ENCODE measurements around the gene RUSF1.
"Not testable (repeated sequence)": the region's sequence is repeated elsewhere in the genome, so short reads cannot be mapped to it uniquely, and the experiment has no call there.

RUSF1 gene

GRCh38 chr16:31485571-31485970 lies 22.6 kb downstream of the RUSF1 start:
- peak; percentile 20 for DNase-seq

- DNase-seq, result peak; percentile 45
Measured at GRCh38 chr16:31484491-31485171, 23.6 kb downstream of the RUSF1 start.

DNA sequence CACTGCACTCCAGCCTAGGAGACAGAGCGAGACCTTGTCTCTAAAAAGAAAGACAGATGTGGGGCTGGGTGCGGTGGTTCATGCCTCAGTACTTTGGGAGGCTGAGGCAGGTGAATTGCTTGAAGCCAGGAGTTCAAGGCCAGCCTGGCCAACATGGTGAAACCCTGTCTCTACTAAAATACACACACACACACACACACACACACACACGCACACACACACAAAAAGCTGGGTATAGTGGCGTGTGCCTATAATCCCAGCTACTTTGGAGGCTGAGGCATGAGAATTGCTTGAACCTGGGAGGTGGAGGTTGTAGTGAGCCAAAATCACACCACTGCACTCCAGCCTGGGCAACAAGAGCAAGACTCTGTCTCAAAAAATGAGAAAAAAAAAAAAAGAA lies 24.1 kb downstream of the RUSF1 start:
- DNase-seq, result not testable (repeated sequence)

DNA sequence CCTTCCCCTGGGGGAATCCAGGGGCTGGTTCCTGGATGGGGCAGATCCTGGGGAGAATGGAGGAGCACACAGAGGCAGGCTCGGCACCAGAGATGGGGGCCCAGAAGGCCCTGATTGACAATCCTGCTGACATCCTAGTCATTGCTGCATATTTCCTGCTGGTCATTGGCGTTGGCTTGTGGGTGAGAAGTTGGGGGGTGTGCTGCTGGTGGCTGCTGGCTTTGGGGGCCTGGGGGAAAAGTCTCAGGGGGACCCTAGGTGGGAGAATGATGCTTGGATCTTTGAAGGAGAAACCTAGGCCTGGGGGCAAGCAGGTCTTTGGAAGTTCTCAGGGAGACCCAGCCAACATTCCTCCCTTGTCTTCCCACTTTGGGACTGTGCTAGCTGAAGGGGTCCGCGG lies 25.1 kb downstream of the RUSF1 start, which contains the start of gene SLC5A2:
Gene SLC5A2 (plus strand): TSS at position 43 of the 400 bp plus-strand sequence. CDS start 14 bp downstream, at position 57.
- peak; percentile 21 for DNase-seq

DNA sequence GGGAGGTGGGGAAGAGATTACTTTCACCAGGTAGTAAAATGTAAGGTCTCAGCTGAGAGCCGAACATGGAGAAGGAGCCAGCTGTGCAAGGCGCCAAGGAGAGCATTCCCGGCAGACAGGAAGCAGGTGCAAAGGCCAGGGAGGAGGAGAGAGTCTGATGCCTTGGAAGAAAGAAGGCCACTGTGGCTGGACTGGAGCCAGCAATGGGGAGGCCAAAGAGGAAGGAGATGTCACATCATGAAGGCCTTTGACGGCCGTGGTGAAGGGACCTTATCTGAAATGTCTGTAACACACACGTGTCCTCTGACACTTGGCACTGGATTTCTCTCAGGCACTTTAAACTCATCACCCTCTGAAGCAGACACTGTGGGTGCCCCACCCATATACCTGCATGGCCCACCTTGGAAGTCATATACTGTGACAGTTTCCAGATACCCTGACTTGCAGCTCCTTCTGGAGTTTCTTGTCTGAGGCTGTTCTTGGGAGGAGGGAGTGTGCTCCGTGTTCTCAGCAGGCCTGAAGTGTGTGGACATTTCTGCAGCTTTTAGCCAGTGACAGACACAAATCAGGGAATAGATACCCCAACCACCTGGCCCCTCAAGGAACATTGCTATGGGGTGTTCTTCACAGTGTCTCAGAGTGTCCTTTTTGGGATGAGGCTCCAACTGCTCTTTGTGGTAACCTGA lies 27.2 kb downstream of the RUSF1 start:
- DNase-seq, result peak; percentile 40

DNA sequence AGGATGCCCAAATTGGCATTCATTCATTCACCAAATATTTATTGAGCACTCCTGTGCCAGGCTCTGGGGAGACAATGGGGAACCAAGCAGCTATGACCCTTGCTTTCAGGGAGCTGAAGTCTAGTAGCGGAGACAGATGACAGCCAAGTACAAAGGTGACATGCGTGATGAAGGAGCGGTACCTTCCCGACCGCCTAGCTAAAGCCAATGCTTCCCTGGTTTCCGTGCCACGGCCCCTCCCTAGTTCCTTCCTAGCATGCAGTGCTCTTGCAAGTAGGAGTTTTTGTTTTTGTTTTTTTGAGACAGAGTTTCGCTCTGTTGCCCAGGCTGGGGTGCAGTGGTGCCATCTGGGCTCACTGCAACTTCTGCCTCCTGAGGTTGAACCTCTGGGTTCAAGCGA lies 28.4 kb downstream of the RUSF1 start:
- no peak for DNase-seq

- DNase-seq, result no peak
Measured at GRCh38 chr16:31478956-31479355, 29.2 kb downstream of the RUSF1 start.

DNA sequence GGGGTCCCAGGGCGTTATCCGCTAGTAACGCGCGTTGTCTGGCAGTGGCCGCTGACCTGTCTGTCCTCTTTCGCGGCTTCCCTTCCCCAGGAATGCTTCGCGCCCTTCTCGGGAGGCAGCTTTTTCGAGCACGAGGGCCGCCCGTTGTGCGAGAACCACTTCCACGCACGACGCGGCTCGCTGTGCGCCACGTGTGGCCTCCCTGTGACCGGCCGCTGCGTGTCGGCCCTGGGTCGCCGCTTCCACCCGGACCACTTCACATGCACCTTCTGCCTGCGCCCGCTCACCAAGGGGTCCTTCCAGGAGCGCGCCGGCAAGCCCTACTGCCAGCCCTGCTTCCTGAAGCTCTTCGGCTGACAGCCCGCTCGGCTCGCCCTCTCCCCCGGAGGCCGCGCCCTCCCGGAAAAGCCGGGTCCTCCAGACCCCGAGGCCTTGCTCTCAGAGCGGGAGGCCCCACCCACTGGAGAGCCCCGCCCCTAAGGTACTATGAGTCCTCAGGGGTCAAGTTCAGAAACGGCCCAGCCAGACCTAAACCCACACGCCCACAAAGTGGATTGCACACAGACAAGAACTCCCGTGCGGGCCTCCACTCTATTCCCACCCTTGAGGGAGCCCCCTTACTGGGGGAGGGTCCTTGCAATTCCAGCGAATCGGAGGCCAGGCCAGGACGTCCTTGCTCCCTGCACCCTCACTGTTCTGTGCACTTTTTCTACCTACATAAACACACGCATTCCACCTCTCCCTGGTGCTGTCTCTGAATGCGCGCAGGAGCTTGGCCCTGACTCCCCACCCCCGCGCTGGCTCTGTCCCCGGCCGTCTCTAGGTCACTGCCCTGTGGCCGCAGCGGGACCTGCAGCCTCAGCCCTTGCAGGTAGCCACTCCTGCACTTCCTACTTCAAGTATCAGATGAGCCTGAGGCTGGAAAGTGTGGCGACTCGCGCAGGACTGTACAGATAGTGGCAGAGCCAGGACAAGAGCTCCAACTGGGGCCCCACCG lies 30.7 kb downstream of the RUSF1 start:
- DNase-seq, result no peak

- peak; percentile 80 for DNase-seq
Measured at GRCh38 chr16:31476303-31477219, 31.6 kb downstream of the RUSF1 start.

DNA sequence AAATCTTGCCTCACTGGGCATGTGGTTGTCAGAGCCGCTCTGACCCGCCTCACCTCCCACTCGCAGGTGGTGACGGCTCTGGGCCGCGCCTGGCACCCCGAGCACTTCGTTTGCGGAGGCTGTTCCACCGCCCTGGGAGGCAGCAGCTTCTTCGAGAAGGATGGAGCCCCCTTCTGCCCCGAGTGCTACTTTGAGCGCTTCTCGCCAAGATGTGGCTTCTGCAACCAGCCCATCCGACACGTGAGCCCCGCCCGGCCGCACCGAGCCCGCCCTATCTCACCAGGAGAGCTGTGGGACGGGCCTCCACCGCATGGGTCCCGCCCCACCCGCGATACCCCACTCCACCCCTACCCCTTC lies 32.3 kb downstream of the RUSF1 start:
- no peak for DNase-seq

GRCh38 chr16:31474773-31475738 lies 33.1 kb downstream of the RUSF1 start:
- no peak for DNase-seq

DNA sequence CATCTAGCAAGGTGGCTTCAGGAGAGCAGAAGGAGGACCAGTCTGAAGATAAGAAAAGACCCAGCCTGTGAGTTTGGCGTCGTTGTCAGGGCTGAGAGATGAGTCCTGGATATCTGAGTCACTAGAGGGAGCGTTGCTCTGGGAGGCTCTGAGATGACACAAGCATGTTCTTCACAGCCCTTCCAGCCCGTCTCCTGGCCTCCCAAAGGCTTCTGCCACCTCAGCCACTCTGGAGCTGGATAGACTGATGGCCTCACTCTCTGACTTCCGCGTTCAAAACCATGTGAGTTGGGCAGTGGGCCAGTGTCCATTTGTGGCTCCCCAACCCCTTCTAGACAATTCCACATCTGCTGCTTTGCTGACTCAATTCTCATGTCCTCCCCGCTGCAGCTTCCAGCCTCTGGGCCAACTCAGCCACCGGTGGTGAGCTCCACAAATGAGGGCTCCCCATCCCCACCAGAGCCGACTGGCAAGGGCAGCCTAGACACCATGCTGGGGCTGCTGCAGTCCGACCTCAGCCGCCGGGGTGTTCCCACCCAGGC lies 33.9 kb downstream of the RUSF1 start:
- no peak for DNase-seq

GRCh38 chr16:31473264-31473984 lies 34.8 kb downstream of the RUSF1 start:
- DNase-seq, result no peak

DNA sequence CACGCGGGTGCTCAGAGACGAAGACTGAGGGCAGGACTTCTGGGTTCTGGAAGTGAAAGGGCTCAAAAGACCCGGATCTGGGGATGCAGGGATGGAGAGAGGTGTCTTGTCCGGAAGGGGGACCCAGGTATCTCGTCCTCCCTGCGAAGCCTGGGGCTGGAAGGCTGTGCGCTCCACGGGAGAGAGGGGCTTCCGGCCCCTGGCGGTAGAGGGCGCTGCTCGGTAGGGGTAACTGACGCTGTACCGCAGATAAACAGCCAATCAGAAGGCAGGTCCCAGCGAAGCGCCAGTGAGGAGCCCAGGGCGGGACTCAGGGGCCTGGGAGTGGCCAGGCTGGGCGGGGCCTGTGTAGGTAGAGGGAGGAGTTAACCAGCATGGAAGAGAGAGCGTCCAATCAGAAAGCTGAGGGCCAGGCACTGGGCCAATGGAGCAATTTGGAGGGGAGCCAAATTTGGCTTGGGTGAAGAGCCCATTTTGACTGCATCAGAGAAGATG lies 35.4 kb downstream of the RUSF1 start:
- peak; percentile 91 for DNase-seq

DNA sequence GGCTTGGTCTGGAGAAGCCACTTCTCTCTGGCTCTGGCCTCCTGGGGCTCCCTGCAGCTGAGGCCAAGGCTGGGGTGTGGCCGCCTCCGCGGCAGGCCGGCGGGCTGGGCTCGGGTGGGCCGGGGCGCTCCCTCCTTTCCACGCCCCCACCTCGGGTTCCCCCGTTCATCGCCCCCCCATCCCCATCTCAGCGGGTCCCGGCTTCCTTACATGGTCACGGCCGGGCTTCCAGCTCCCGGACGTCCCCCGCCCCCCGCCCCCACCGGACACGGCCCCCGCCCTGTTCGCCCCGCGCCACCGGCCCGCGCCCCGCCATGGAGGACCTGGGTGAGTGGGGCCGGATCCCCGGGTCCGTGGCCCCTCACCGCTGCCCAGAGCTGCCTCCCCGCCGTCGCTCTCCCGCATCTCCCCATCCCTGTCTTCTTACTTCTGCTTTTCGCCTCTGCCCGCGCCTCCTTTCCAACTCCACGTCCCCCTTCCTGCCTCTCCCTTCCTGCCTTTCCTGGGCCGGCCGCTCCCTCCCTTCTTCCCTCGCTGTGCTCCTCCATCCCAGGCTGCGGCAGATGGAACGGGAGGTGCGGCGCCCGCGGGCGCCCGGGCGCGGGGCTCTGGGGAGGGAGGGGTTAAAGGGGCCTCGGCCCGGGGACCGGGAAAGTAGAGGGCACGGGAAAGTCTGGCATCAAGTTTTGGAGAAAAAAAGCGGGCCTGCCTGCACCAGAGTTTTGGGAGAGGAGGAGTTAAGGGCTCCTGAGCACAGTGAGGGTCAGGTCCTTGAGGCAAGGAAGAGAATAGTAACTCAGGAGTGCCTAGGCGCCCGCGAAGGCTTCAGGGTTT lies 36.1 kb downstream of the RUSF1 start, which contains the start of gene TGFB1I1:
Gene TGFB1I1 (plus strand): TSS at position 278 of the 834 bp plus-strand sequence. CDS start 37 bp downstream, at position 315.
- DNase-seq, result peak; percentile 91

DNA sequence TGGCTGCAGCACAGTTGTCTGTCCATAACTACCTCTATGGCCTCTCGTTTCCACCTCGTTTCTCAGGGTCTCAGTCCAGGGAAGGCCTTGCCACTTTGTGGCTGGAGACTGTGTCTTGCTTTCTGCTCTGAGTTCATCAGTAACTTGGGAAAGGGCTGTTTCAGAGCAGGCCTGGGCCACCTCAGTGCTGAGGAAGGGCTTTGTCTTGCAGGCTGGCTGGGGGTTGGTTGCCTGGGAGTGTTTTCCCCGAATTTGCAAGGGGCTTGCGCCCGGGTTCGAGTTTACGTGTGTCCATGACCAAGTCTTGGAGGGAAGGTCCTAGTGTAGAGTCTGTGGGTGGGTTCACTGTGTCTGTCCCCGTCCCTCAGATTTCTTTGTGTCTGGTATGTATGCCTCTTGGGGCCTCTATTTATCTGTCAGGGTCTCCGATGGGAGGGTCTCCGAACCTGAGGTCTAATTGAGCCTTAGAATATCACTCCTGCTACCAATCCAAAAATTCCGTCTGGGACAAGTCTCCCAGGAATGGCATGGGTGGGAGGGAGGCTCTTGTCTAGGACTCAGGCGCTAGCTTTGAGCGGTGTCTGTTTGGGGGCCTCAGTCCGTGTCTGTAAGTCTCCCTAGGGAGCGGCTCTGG lies 36.8 kb downstream of the RUSF1 start:
- DNase-seq, result peak; percentile 49

- peak; percentile 3 for DNase-seq
Measured at GRCh38 chr16:31470615-31471014, 37.6 kb downstream of the RUSF1 start.

DNA sequence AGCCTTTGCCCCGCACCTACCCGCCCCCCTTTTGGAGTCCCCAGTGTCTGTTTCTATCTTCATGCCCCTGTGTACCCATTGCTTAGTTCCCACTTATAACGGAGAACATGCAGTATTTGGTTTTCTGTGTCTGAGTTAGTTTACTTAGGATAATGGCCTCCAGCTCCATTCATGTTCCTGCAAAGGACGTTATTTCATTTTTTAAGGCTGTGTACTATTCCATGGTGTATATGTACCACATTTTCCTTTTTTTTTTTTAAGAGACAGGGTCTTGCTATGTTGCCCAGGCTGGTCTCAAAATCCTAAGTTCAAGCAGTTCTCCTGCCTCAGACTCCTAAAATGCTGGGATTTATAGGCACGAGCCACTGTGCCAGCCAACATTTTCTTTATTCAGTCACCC lies 40.3 kb downstream of the RUSF1 start:
- no peak for DNase-seq

Measured in left hindlimb (tissue), 1 donor.